Transverse colon (tissue), 3 donors: ENCODE results near the gene NTHL1.

Experiments
- EP300 ChIP-seq: sonication (generic); formaldehyde crosslinking; IDR thresholded peaks from one replicate; pipeline ENCODE4 v1.6.1; 2017; ENCODE audit warnings: antibody characterized with exemption, low read depth
- TF ChIP-seq, protein P1 (sequence below), 5 experiments: fragments of 200-600 bp in 3 of 5; fragments of 450-650 bp in 2 of 5; sonication (generic) in 3 of 5; IDR thresholded peaks; 1 replicate in 2 of 5; 2 replicates in 3 of 5; pipeline ENCODE4 v1.5.1; 2016 to 2017; ENCODE audit warnings: antibody characterized with exemption in 5 of 5, inconsistent platforms in 3 of 5, mild to moderate bottlenecking in 2 of 5, moderate library complexity in 1 of 5

DNA sequence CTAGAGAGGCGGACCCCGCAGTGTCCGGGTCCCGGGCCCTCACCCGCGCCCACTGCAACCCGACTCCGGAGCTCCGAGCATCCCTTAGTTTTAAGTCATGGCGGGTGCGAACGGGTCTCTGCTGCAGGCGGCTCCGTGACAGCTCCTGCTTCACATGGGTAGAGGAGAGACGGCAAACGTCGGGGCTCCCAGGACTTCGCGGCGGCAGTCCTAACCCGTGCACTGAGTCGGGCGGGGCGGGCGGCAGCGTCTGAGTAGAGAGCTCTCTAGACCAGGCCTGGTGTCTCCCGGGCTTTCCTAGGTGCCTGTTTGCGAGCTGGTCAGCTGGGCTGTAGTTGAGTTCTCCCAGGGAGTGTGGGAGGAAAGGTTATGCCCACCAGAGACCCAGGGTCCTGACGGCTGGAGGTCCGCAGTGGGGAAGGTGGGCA lies 496 bp upstream of the NTHL1 start:
- TF ChIP-seq EP300: no peak
- TF ChIP-seq, protein P1, sequence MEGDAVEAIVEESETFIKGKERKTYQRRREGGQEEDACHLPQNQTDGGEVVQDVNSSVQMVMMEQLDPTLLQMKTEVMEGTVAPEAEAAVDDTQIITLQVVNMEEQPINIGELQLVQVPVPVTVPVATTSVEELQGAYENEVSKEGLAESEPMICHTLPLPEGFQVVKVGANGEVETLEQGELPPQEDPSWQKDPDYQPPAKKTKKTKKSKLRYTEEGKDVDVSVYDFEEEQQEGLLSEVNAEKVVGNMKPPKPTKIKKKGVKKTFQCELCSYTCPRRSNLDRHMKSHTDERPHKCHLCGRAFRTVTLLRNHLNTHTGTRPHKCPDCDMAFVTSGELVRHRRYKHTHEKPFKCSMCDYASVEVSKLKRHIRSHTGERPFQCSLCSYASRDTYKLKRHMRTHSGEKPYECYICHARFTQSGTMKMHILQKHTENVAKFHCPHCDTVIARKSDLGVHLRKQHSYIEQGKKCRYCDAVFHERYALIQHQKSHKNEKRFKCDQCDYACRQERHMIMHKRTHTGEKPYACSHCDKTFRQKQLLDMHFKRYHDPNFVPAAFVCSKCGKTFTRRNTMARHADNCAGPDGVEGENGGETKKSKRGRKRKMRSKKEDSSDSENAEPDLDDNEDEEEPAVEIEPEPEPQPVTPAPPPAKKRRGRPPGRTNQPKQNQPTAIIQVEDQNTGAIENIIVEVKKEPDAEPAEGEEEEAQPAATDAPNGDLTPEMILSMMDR (IDR thresholded peaks at IDR 0.05): no peak
